GM21447 (cell line): ENCODE measurements around the gene GNL3.

Experiments used
- ATAC-seq: cut with Tn5 transposase; IDR thresholded peaks from one replicate; pipeline ENCODE4 v1.9.1; 2021; ENCODE audit not compliant: unreplicated experiment

The GNL3 gene

GRCh38 chr3:52688266-52688665 is 2.4 kb downstream of the GNL3 start:
- ATAC-seq = no peak

DNA sequence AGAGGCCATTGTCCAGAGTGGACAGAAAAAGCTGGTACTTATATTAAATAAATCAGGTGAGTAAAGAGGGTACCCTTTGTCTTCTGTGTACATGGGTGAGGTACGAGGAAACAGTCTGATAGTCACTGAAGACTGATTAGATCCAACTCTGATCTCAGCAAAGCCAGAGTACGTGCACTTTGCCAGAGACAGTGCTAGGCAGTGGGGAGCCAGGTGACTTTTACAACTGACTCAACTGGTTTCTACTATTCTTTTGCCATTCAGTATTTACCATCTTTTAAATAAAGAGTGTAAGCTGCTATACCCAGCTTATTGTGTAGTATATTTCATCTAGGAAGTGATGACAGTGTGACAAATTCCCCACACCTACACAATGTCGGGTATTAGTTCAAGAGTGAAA is 3.3 kb downstream of the GNL3 start:
- no peak for ATAC-seq

DNA sequence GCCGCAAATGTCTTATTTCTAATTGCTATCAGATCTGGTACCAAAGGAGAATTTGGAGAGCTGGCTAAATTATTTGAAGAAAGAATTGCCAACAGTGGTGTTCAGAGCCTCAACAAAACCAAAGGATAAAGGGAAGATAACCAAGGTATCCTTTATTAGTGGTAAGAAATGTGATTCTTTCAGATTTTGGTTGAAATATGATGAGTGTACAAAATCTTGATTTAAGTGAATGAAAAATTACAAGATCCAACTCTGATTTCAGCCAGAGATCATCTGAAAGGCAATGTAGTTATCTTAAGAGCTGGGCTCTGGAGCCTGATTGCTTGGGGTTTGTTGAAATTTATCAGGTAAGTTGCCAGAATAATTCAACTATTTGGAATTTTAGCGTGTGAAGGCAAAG is 4.7 kb downstream of the GNL3 start:
- no peak for ATAC-seq

DNA sequence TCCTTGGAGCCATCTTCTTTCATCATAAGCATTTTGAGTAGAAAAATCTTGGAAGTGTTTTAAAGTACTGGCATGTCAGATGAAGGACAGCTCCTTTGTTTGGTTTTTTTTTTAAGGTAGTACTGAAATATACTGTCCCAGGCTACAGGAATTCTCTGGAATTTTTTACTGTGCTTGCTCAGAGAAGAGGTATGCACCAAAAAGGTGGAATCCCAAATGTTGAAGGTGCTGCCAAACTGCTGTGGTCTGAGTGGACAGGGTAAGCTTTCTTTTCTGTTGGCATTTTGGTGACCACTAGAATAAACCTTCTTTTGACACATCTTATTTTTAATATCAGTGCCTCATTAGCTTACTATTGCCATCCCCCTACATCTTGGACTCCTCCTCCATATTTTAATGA is 7.2 kb downstream of the GNL3 start:
- no peak for ATAC-seq

GRCh38 chr3:52694528-52695189 is 8.8 kb downstream of the GNL3 start:
- ATAC-seq = no peak

- no peak for ATAC-seq
Observed at GRCh38 chr3:52695798-52696671, 10.2 kb downstream of the GNL3 start.

- peak; percentile 56 for ATAC-seq
Observed at GRCh38 chr3:52696830-52697631, 11.2 kb downstream of the GNL3 start.

GRCh38 chr3:52697632-52697965 is 11.8 kb downstream of the GNL3 start:
- no peak for ATAC-seq

DNA sequence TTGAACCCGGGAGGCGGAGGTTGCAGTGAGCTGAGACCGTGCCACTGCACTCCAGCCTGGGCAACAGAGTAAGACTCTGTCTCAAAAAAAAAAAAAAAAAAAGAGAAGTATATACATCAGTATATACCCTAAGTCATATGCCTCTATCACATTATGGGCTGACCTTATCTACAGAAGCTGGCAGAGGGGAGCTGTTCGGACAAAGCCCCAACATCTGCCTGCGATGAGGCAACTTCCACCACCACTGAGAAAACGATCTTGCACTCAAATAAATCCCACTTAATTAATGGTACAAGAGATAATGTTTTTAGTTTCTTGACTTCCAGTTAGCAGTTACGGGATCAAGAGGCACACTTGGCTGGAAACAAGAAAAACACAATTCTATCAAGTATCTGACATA is 17.5 kb downstream of the GNL3 start:
- no peak for ATAC-seq

DNA sequence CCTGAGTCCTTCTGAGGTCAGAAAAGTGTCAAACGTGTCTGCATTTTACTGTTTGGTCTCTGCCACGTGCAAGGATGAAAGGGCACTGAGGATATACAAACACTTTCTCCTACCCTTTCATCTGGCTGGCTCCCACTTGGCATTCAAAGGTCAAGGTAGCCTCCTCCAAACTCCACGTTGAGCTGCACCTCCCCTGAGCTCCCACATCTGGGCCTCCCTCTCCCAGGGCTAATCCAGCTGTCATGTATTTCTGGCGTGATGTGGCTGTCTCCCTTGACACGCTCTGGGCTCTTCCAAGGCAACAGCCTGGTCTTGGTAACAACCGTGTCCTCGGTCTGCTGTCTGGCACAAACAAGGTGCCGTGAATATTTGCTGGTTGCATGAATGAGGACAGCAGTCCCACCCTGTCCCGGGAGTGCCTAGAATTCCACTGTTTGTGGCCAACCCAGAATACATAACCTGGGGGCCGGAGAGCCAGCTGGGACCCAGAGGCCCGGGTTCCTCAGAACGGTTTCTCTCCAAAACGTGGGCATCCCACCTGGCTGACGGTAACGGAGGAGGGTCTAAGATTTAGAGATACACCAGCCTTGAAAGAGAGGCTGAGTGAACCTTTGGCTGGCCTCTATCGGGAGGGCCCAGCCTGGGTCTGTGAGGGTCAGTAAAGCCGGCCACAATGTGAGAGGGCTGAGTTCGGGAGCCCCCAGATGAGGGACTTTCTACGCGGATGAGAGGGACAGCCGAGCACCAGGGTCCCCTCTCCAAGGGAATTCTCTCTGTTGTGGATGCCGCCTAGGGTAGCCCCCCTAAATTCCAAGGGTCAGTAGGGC is 19.0 kb downstream of the GNL3 start:
- ATAC-seq = no peak

- no peak for ATAC-seq
Observed at GRCh38 chr3:52705438-52705687, 19.5 kb downstream of the GNL3 start.

- ATAC-seq = peak; percentile 69
Observed at GRCh38 chr3:52705688-52706686, 20.2 kb downstream of the GNL3 start, which contains the start of the genes GLT8D1 and SPCS1. Gene GLT8D1 (minus strand): TSS chr3:52705791. CDS start chr3:52700460, 5,331 bp downstream. Gene SPCS1 (plus strand): TSS chr3:52706106. CDS start chr3:52706247, 141 bp downstream.

DNA sequence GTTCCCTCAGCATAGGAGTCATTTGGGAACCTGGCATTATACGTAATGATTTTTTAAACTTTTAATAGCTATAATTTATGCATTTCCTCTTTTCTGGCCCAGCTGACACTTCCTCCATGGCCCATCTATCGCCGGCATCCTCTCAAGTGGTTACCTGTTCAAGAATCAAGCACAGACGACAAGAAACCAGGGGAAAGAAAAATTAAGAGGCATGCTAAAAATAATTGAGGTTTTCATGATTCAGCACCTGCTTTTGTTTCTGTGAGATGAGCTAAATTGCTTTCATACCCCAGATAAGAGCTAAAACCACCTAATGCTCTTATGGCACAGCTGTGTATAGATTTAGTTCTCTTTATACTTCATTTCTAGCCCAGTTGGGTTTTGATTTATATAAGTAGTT is 21.8 kb downstream of the GNL3 start:
- no peak for ATAC-seq

GRCh38 chr3:52710512-52710911 is 24.7 kb downstream of the GNL3 start:
- ATAC-seq = no peak

DNA sequence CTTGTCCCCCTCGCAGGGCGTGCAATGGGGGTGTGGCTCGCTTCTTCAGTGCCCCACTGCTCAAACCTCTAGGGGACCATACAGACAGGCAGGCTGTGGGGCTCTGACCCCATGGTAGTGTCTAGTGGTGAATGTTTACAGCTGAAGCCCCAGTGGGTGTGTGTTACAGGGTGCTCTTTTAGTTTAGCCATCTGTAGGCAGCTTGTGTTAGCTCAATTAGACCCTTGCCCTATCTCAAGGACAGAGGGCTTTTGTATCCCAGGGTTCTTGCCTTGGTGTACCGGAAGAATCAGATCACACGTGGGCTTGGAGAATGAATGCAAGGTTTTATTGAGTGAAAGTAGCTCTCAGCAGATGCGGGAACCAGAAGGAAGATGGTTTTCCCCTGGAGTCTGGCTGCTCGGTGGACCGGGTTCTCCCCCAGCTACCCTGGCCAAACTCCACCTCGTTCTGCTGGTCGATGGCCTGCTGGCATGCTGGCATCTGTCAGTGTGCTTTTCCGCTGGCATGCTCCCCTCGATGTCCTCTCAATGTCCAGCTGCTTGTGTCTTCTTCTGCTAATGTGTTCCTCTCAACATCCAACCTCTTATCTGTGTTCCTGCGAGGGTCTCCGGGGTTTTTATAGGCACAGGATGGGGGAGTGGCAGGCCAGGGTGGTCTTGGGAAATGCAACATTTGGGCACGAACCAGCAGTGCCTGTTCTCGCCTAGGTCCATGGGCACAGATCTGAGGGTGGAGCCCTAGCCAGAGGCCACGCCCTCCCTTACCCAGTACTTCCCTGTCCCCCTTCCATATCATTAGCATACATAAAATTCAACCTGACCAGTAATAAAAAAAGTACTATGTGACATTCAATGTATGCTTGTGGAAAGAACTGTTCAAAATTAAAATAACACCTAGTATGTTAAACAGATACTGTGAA is 26.7 kb downstream of the GNL3 start:
- no peak for ATAC-seq

DNA sequence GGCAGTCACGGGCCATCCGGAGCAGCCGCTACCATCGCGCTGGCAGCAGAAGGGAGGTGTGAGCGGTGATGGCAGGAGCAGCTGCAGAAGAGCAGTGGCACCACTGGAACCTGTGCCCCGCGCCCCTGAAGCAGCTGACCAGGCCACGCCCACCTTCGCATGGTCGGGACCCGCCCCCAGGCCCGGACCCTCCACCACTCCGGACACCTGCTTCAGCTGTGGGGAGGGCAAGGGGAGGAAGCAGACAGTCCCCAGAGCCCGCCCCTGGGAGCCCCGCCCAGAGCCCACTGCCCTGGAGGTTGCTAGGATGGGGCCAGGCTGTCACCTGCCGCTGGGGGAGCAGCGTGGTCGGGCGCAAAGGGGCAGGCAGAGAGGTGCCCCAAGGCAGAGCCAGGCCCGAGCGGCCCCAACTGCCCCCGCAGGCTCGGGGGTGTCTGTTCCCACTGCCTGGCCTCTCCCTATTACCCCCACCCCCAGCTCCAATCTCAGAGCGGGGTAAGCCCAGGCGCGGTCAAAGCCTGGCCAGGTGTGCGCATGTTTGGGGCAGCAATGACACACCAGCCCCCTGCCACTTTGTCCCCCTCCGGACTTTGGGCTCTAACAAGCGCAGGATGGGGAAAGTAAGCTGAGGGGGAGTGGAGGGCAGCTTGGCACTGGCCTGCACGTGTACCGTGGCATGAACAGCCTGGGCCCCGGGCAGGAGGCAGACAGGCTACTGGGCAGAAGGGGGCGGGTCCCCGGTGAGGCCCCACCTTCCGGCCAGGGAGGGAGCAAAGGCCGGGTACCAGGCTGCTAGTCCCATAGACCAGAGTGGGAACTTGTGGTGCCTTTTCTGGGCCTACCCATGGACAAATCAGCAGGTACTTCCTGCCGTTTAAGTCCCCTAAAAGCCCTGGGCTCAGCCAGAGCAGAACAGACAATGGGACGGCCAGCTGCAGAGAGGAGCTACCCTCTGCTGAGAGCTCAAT is 28.8 kb downstream of the GNL3 start:
- ATAC-seq = no peak

GRCh38 chr3:52715714-52716305 is 30.0 kb downstream of the GNL3 start:
- ATAC-seq = no peak
